Keratinocyte (primary cell): ENCODE data around the gene AUNIP. TPM values are rescaled to one million over a fixed set of nuclear protein-coding genes. Genes with fewer than 3 reads are reported as not detected.

Experiments used
- DNase-seq: peaks from one replicate; pipeline ENCODE4 v3.0.0-alpha.2; 2011; ENCODE audit warnings: low read depth, missing footprints, low spot score
- FAIRE-seq: peaks from 2 replicates; lab custom pipeline; 2011; peaks lifted over from hg19 to GRCh38; lab: Jason Lieb, UNC
- H2AFZ ChIP-seq: 2 replicates; pipeline ENCODE4 v1.6.0; 2012; ENCODE audit warnings: low read length, control low read depth, inconsistent platforms; ENCODE audit not compliant: control insufficient read depth
- H3K27ac ChIP-seq: 2 replicates; pipeline ENCODE4 v1.5.1; 2011; ENCODE audit warnings: low read length; ENCODE audit not compliant: control insufficient read depth, insufficient read depth
- H3K27me3 ChIP-seq: 3 replicates; pipeline ENCODE4 v1.6.0; 2011; ENCODE audit warnings: low read length; ENCODE audit not compliant: control insufficient read depth, insufficient read depth; ENCODE audit errors: extremely low read depth
- H3K36me3 ChIP-seq, 2 experiments: 2 replicates in 1 of 2; 3 replicates in 1 of 2; pipeline ENCODE4 v1.5.1; 2011; ENCODE audit warnings: low read length in 2 of 2, mild to moderate bottlenecking in 1 of 2; ENCODE audit not compliant: control insufficient read depth in 2 of 2, insufficient read depth in 2 of 2; ENCODE audit errors: extremely low read depth in 1 of 2
- H3K4me1 ChIP-seq: 3 replicates; pipeline ENCODE4 v1.5.1; 2011; ENCODE audit warnings: low read length; ENCODE audit not compliant: control insufficient read depth, insufficient read depth; ENCODE audit errors: extremely low read depth
- H3K4me2 ChIP-seq: 3 replicates; pipeline ENCODE4 v1.6.0; 2011; ENCODE audit warnings: low read depth, low read length; ENCODE audit not compliant: control insufficient read depth, insufficient read depth; ENCODE audit errors: extremely low read depth
- H3K4me3 ChIP-seq, 3 experiments: fragments of 200-600 bp in 1 of 3; sonication (generic) in 1 of 3; 2 replicates in 2 of 3; 3 replicates in 1 of 3; pipeline ENCODE4 v1.5.1; 2011 to 2016; ENCODE audit warnings: low read length in 3 of 3, mild to moderate bottlenecking in 3 of 3, control low read depth in 2 of 3, inconsistent platforms in 1 of 3, low read depth in 1 of 3, mixed read lengths in 1 of 3, mixed run types in 1 of 3, moderate library complexity in 1 of 3; ENCODE audit not compliant: control insufficient read depth in 2 of 3, insufficient read depth in 2 of 3; ENCODE audit errors: extremely low read depth in 1 of 3
- H3K79me2 ChIP-seq: 2 replicates; pipeline ENCODE4 v1.6.0; 2012; ENCODE audit warnings: low read length; ENCODE audit not compliant: control insufficient read depth, insufficient read depth
- H3K9ac ChIP-seq: 3 replicates; pipeline ENCODE4 v1.6.0; 2011; ENCODE audit warnings: low read length; ENCODE audit not compliant: control insufficient read depth, insufficient read depth; ENCODE audit errors: extremely low read depth
- H3K9me1 ChIP-seq: 3 replicates; pipeline ENCODE4 v1.6.0; 2011; ENCODE audit warnings: low read length; ENCODE audit not compliant: control insufficient read depth, insufficient read depth; ENCODE audit errors: extremely low read depth
- H3K9me3 ChIP-seq: 2 replicates; pipeline ENCODE4 v1.5.1; 2012; ENCODE audit warnings: low read depth, low read length; ENCODE audit not compliant: control insufficient read depth
- H4K20me1 ChIP-seq: 3 replicates; pipeline ENCODE4 v1.6.0; 2011; ENCODE audit warnings: low read length; ENCODE audit not compliant: control insufficient read depth, insufficient read depth; ENCODE audit errors: extremely low read depth
- CTCF ChIP-seq, 3 experiments: IDR thresholded peaks in 1 of 3; conservative IDR thresholded peaks in 1 of 3; optimal IDR thresholded peaks in 1 of 3; 2 replicates in 2 of 3; 3 replicates in 1 of 3; pipeline versions ENCODE3 to v1.5.1; 2011; ENCODE audit warnings: low read length in 3 of 3, mild to moderate bottlenecking in 3 of 3, moderate library complexity in 2 of 3, control low read depth in 1 of 3, inconsistent platforms in 1 of 3; ENCODE audit not compliant: insufficient read depth in 2 of 3; ENCODE audit errors: extremely low read depth in 1 of 3
- EZH2 ChIP-seq: IDR thresholded peaks from one replicate; pipeline ENCODE4 v1.6.1; 2012; ENCODE audit warnings: inconsistent platforms, mild to moderate bottlenecking, low read length, moderate library complexity
- dilution Hi-C: fragments of 300-500 bp; cut with MboI; formaldehyde crosslinking; loops from one replicate; pipeline ENCODE4 v1.7.0; 2020; ENCODE audit warnings: low sequenced_read_pairs; ENCODE audit not compliant: extremely low pct_ligation_motif_present
- polyA plus RNA-seq, 5 experiments: library from polyadenylated mRNA; depleted of rRNA in 3 of 5; stranded (reverse) in 3 of 5; stranded (forward) in 1 of 5; unstranded in 1 of 5; fragments of >200 nt; gene quantifications; 1 replicate in 1 of 5; 2 replicates in 3 of 5; 3 replicates in 1 of 5; pipeline versions ENCODE4 v1.2.1 to v1.2.3, GENCODE V29; 2011 to 2012; ENCODE audit warnings: missing spikeins in 2 of 5, low read depth in 1 of 5, low replicate concordance in 1 of 5

The AUNIP gene
- polyA plus RNA-seq, 1 donor (not counting 4 experiments of a cell fraction or from before 2014, with no cell fraction given) = 9.3 TPM

DNA sequence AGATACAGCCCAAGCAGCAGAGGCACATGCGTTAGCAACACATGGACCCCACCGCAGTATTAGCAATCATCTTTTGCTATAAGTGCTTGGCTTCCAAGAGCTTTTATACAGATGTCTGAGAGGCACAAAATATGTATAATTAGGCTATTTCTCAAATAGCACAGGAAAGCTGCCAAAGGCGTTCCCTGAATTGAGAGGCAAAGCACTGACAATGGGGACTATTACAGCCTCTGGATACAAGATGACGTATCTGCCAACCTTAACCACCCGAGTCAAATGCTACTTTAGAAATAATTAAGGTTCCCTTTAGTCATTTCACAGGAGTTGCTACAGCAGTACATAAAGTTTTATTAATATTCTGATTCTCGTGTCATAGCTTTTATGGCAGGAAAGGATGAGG lies 40.5 kb upstream of the AUNIP start:
- peaks cover 17% of the 10 kb centered on the region for H3K4me1 ChIP-seq
- no peak for DNase-seq
- peaks cover 2% of the 10 kb centered on the region for H3K9me1 ChIP-seq
- H3K79me2 ChIP-seq = peaks cover 20% of the 10 kb centered on the region
- no peak overlapping the region for H3K4me3 ChIP-seq
- H3K9ac ChIP-seq = no peak overlapping the region
- no peaks in the 10 kb centered on the region for H3K9me3 ChIP-seq
- dilution Hi-C loops = loop anchor here (25.0 kb wide), 1 partner anchor 88 kb away; the partner anchor contains the start of gene PAFAH2
- H3K36me3 ChIP-seq = peaks cover 3 to 37% of the 10 kb centered on the region in 2 experiments
- no peak overlapping the region for H3K27ac ChIP-seq
- H3K4me2 ChIP-seq = no peak overlapping the region
- H4K20me1 ChIP-seq = no peaks in the 10 kb centered on the region
- no peak overlapping the region for H2AFZ ChIP-seq
- no peak for TF ChIP-seq EZH2
- no peak for TF ChIP-seq CTCF (optimal IDR thresholded peaks at IDR 0.05 in 1 of 3, IDR thresholded peaks at IDR 0.05 in 1 of 3, conservative IDR thresholded peaks at IDR 0.05 in 1 of 3; ENCODE audit: extremely low read depth in 1 of 3, insufficient read depth in 2 of 3, low read length in 3 of 3)
- FAIRE-seq = no peak
- H3K27me3 ChIP-seq = no peaks in the 10 kb centered on the region

- dilution Hi-C loops = loop anchor here (25.0 kb wide), 1 partner anchor 89 kb away; the partner anchor contains the start of gene PAFAH2
- no peak for FAIRE-seq
- no peak for DNase-seq
- TF ChIP-seq EZH2 = no peak
- no peak for TF ChIP-seq CTCF (optimal IDR thresholded peaks at IDR 0.05 in 1 of 3, IDR thresholded peaks at IDR 0.05 in 1 of 3, conservative IDR thresholded peaks at IDR 0.05 in 1 of 3; ENCODE audit: extremely low read depth in 1 of 3, insufficient read depth in 2 of 3, low read length in 3 of 3)
- no peaks in the 10 kb centered on the region for H3K27me3 ChIP-seq
- H3K36me3 ChIP-seq = peaks cover 3 to 36% of the 10 kb centered on the region in 2 experiments
- no peak overlapping the region for H3K4me3 ChIP-seq
- no peaks in the 10 kb centered on the region for H3K9me1 ChIP-seq
- H3K79me2 ChIP-seq = peaks cover 6% of the 10 kb centered on the region
- no peaks in the 10 kb centered on the region for H3K9me3 ChIP-seq
- no peak overlapping the region for H3K4me2 ChIP-seq
- no peak overlapping the region for H3K27ac ChIP-seq
- peaks cover 10% of the 10 kb centered on the region for H3K4me1 ChIP-seq
- H4K20me1 ChIP-seq = no peaks in the 10 kb centered on the region
- no peak overlapping the region for H2AFZ ChIP-seq
- H3K9ac ChIP-seq = no peak overlapping the region
Observed at GRCh38 chr1:25898223-25899015, 39.2 kb upstream of the AUNIP start.
